Esophagus muscularis mucosa (tissue), 4 donors: ENCODE results near the gene THSD4.

Experiments used
- EP300 ChIP-seq: sonication (generic); formaldehyde crosslinking; IDR thresholded peaks from one replicate; pipeline ENCODE4 v1.6.1; 2017; ENCODE audit warnings: antibody characterized with exemption
- POLR2A ChIP-seq: fragments of 450-650 bp; IDR thresholded peaks from one replicate; pipeline ENCODE4 v1.6.1; 2017; ENCODE audit warnings: antibody characterized with exemption, moderate library complexity, mild to moderate bottlenecking, low read depth
- POLR2AphosphoS5 ChIP-seq, 2 donors: sonication (generic); formaldehyde crosslinking; IDR thresholded peaks; one replicate each; pipeline ENCODE4 v1.6.1; 2017; ENCODE audit warnings: antibody characterized with exemption in 2 of 2
- TF ChIP-seq, protein P1 (sequence below), 3 experiments: fragments of 200-600 bp in 2 of 3; fragments of 450-650 bp in 1 of 3; sonication (generic) in 2 of 3; IDR thresholded peaks; one replicate each; pipeline ENCODE4 v1.5.1; 2017 to 2019; ENCODE audit warnings: antibody characterized with exemption in 3 of 3, mild to moderate bottlenecking in 2 of 3, moderate library complexity in 1 of 3

DNA sequence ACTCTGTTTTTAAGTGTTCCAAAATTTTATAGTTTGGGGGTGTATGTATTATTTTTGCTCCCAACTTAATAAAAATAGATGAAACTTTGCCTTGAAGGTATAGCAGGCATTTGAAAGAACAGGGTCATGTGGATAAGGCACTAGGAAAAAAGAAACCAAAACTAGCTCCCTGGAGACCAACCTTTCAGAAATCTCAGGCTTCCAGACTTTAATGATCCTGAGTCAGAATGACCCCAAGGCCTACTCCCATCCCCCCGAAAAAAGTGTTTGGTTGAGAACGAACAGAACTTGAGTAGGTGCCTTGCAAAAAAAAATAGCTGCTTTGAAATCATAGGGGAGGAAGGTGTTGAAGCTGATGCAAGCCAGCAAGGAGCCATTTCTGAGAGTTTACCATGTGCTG, 309.5 kb downstream of the THSD4 start:
- TF ChIP-seq POLR2AphosphoS5 (IDR thresholded peaks at IDR 0.05) (no peak), POLR2A (no peak), EP300 (no peak)
- TF ChIP-seq, protein P1, sequence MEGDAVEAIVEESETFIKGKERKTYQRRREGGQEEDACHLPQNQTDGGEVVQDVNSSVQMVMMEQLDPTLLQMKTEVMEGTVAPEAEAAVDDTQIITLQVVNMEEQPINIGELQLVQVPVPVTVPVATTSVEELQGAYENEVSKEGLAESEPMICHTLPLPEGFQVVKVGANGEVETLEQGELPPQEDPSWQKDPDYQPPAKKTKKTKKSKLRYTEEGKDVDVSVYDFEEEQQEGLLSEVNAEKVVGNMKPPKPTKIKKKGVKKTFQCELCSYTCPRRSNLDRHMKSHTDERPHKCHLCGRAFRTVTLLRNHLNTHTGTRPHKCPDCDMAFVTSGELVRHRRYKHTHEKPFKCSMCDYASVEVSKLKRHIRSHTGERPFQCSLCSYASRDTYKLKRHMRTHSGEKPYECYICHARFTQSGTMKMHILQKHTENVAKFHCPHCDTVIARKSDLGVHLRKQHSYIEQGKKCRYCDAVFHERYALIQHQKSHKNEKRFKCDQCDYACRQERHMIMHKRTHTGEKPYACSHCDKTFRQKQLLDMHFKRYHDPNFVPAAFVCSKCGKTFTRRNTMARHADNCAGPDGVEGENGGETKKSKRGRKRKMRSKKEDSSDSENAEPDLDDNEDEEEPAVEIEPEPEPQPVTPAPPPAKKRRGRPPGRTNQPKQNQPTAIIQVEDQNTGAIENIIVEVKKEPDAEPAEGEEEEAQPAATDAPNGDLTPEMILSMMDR (IDR thresholded peaks at IDR 0.05) = no peak
